Activated T-helper 17 cell treated with anti-CD3 and anti-CD28 coated beads, Interleukin-2, amount 50 U/mL, for 72 hours (primary cell): Measurements from ENCODE around the gene BCAS3. TPM values are rescaled to one million over a fixed set of nuclear protein-coding genes. Genes with fewer than 3 reads are reported as not detected.
A peak's percentile ranks its signal among the peaks of the same experiment; 100 is the strongest.
"Not testable (repeated sequence)": the region's sequence is repeated elsewhere in the genome, so short reads cannot be mapped to it uniquely, and the experiment has no call there.

Source experiments
- ATAC-seq: fragments of 150-1000 bp; cut with Tn5 transposase; replicated peaks from 2 replicates; pipeline ENCODE4 v1.10.0; 2021; ENCODE audit warnings: mild to moderate bottlenecking, moderate library complexity
- H3K27ac Mint-ChIP-seq: one replicate; pipeline ENCODE4 v1.8.0; 2022; ENCODE audit warnings: mixed read lengths
- H3K27me3 Mint-ChIP-seq: one replicate; pipeline ENCODE4 v1.8.0; 2022; ENCODE audit warnings: mixed read lengths
- H3K36me3 Mint-ChIP-seq: one replicate; pipeline ENCODE4 v1.8.0; 2022; ENCODE audit warnings: low read depth, mild to moderate bottlenecking, mixed read lengths
- H3K4me1 Mint-ChIP-seq: one replicate; pipeline ENCODE4 v1.8.0; 2022; ENCODE audit warnings: mixed read lengths
- H3K4me3 Mint-ChIP-seq: one replicate; pipeline ENCODE4 v1.8.0; 2022; ENCODE audit warnings: mild to moderate bottlenecking, mixed read lengths
- H3K9me3 Mint-ChIP-seq: one replicate; pipeline ENCODE4 v1.8.0; 2022; ENCODE audit warnings: mixed read lengths
- total RNA-seq, 2 donors: library from RNA; stranded (reverse); gene quantifications; one replicate each; pipeline ENCODE4 v1.2.3, GENCODE V29; 2022

BCAS3 gene
- total RNA-seq, 2 donors from 2014 or later, result 11.6 to 15.0 TPM

DNA sequence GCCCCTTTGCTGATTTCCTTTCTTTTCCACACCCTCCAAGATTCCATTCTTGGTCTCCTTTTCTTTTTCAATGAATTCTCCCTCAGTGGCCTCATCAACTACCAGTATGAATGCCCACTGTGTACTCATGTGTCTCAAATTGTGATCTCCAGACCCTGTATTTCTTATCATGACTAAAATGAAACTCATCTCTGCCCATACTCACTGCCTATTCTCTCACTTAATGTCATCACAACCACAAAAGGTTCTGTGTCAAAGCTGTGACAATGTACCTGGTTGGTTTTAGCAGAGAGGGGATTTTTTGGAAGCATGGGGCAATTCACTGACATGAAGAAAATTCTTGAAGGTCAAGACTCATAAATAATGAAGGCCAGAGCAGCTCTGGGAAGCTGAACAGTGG lies 763.0 kb downstream of the BCAS3 start:
- peaks cover 12% of the 10 kb centered on the region for H3K9me3 Mint-ChIP-seq
- H3K36me3 Mint-ChIP-seq, result no peaks in the 10 kb centered on the region
- H3K4me1 Mint-ChIP-seq, result no peaks in the 10 kb centered on the region
- ATAC-seq, result peak; percentile 83
- no peak overlapping the region for H3K27ac Mint-ChIP-seq
- H3K27me3 Mint-ChIP-seq, result peaks cover 51% of the 10 kb centered on the region
- H3K4me3 Mint-ChIP-seq, result no peak overlapping the region

GRCh38 chr17:61441507-61441906 lies 763.9 kb downstream of the BCAS3 start:
- not testable (repeated sequence) for H3K4me3 Mint-ChIP-seq, H3K36me3 Mint-ChIP-seq, H3K4me1 Mint-ChIP-seq, ATAC-seq, H3K27ac Mint-ChIP-seq
- peaks cover 12% of the 10 kb centered on the region for H3K9me3 Mint-ChIP-seq
- H3K27me3 Mint-ChIP-seq, result peaks cover 50% of the 10 kb centered on the region

DNA sequence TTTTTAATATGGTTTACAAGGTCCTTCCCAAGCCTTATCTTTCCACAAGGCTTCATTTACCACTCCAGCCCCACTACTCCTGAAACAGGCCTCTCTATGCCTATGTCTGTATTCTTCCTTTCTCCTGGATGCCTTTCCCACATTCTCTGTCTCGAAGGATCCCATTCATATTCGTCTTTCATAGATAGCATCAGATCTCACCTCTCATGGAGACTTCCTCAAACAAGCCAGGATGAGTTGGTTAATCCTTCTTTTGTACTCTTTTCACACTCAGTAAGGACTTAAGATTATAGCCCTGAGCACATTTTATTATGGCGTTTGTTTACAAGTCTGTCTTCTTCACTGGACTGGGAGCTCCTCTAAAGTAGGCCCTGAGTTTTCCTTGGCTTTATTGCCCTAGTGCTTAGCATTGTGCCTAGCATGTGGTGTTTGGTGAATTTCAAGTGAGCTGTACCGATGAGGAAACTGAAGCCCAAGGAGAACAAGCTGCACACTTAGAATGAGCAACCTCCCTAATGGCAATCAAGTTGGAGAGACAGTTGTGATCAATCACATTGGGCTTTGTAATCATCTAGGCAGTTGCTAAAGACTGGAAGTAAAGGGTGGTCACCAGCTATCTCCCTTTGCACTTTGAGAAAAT lies 764.6 kb downstream of the BCAS3 start:
- Mint-ChIP-seq H3K9me3 (peaks cover 7% of the 10 kb centered on the region), H3K27ac (no peak overlapping the region), H3K4me1 (no peaks in the 10 kb centered on the region)

More for the DNA sequence above, 764.6 kb downstream of the BCAS3 start:
- H3K36me3 Mint-ChIP-seq, result no peaks in the 10 kb centered on the region
- no peak for ATAC-seq
- no peak overlapping the region for H3K4me3 Mint-ChIP-seq
- H3K27me3 Mint-ChIP-seq, result peaks cover 45% of the 10 kb centered on the region

Other genes starting within 250 kb of the BCAS3 start
- gene APPBP2, start 151.6 kb upstream of the BCAS3 start, total RNA-seq, result 10 to 100 TPM; 27.7 to 33.0 TPM
- 10 to 100 TPM; 10.8 to 17.1 TPM for gene PPM1D, start 77.7 kb upstream of the BCAS3 start, total RNA-seq